ENCODE results near the gene ESYT1.

Gene ESYT1

DNA sequence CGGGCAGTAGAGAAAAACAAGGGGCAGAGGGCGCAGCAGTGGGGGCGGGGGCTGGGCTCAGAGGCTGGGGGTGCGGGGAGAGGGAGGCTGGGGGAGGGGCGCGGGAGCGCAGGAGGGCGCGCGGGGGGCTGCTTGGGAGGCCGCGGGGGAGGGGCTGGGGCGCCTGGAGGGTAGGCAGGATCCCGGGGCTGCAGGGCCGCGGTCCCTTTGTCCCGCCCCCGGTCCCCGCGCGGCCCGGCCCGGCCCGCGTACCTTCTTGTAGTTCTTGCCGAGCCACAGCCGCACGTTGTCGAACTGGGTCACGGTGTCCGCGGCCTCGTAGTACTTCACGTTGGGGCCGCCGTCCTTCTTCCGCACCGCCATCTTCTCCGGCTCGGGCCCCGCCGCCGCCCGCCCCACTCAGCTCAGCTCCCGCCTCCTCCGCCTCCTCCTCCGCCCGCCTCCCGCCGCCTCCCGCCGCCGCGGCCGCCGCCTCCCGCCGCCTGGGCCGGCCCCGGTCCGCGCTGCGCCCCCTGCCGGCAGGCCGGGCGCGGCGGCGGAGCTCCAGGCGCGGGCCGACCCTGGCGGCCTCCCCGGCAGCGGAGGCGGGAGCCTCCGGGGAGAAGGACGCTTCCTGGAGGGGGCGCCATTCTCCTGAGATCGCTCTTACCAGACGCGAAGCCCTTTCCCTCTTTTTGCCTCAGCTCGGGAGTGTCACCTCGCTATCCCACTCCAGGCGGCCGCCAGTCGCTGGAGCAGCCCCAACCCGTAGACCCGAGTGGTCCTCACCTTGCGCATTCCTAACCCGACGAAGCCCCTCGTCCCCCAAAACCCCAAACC, 61.2 kb downstream of the ESYT1 start, which contains the start of gene SMARCC2:
Gene SMARCC2 (minus strand): TSS at position 385 of the 819 bp plus-strand sequence. CDS start 22 bp downstream, at position 363.
- peak; percentile 83 to 90 for DNase-seq

DNA sequence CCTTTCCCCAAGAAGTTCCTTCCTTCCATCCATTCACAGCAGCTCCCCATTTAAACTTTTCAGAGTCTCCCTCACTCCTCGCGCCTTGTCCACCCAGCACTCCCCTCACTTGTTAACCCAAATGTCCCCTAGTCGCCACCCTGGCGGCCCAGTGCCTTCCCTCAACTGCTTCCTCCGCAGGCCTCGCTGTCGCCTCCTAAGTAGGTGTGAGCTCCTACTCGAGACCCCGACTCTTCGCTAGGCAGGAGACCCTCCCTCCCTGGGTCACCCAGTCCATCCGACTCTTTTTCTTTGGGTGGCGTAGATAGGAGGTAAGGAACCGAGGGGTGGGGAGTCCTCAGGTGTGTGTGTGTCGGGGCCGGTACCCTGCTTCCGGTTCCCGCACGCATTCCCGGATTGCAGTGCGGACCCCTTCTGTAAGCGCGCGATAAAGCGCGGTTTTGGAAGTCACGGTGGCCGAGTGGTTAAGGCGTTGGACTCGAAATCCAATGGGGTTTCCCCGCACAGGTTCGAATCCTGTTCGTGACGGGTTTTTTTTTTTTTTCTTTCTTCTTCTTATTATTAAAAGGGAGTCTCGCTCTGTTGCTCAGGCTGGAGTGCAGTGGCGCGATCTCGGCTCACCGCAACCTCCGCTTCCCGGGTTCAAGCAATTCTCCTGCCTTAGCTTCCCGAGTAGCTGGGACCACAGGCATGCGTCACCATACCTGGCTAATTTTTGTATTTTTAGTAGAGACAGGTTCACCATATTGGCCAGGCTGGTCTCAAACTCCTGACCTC, 62.0 kb downstream of the ESYT1 start:
- DNase-seq, result peak; percentile 77 to 86

DNA sequence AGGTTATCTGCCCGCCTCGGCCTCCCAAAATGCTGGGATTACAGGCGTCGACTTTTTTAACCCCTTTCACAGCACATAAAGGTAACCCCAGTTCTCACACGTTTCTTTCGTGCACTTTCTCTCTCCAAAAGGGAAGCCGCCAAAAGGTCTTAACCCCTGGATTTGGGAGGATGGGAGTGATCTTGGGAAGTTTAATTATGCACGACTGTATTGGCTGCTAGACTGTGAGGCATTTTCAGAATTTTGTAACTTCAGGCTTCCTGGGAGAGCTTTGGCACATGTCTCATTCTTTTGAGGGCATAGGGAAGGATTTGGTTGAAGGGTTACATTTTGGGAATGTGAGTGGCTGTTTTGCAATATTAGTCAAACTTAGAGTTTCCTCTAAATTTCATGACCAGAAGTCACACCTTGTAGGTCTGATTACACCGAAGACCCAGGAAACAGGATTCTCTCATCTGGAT, 62.7 kb downstream of the ESYT1 start:
- DNase-seq, result no peak

DNA sequence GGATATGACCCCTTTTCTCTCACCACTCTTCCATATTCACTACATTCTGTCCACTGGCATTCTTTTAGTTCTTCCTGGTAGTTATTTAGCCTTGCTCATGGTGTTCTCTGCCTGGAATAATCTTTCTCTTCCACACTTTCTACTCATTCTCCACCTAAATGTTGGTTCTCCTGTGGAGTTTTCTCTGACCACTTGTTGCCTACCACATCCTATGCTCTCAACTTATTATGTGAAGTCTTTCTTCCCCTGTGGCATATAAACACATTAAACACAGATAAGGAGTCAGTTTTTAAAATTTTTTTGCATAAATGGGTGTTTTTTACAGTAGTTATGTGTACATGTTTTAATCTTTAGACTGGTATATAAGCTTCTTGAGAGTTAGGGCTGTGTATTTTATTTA, 64.5 kb downstream of the ESYT1 start:
- DNase-seq, result no peak

DNA sequence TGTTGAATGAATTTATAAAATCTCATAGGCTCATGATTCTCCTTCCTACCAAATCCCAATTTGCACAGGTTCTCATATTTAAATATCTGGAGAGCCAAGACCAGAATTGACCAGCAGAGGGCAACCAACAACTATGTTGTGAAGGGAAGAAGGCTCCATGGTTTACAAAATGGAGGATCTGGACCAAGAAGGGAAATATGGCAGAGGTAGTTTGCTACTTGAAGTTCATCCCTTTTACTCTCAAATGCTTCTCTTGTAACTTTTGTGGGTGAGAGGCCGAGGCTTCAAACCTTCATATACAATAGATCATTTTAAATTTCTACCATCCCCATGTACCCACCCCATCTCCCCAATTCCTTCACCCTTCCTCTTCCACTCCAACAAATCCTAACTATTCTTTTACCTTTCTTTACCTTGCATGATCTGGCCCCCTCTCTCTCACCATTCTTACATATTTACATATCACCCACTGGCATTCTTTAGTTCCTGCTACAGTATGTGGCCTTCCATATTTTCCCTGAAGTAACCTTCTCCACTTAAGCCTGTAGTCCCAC, 65.0 kb downstream of the ESYT1 start:
- DNase-seq, result peak; percentile 75 to 87

Measured in CD4-positive, alpha-beta T cell treated with Interferon alpha-2 for 1 hour (primary cell).